Chondrocyte (in vitro differentiated cells): ENCODE results near the gene SRMS. TPM values are rescaled to one million over a fixed set of nuclear protein-coding genes. Genes with fewer than 3 reads are reported as not detected.

ENCODE experiments used
- DNase-seq: peaks from one replicate; pipeline ENCODE4 v3.0.0; 2021; ENCODE audit warnings: mixed read lengths, low spot score
- H3K27ac Mint-ChIP-seq: one replicate; pipeline ENCODE4 v1.8.0; 2021; ENCODE audit warnings: mild to moderate bottlenecking, moderate library complexity, mixed read lengths; ENCODE audit not compliant: unreplicated experiment
- H3K27me3 Mint-ChIP-seq: 2 replicates; pipeline ENCODE4 v1.8.0; 2021; ENCODE audit warnings: low read depth, mixed read lengths
- H3K36me3 Mint-ChIP-seq: 2 replicates; pipeline ENCODE4 v1.8.0; 2021; ENCODE audit warnings: low read depth, mixed read lengths
- H3K4me1 Mint-ChIP-seq: 2 replicates; pipeline ENCODE4 v1.8.0; 2021; ENCODE audit warnings: low read depth, mild to moderate bottlenecking, mixed read lengths
- H3K4me3 Mint-ChIP-seq: one replicate; pipeline ENCODE4 v1.8.0; 2021; ENCODE audit warnings: mild to moderate bottlenecking, moderate library complexity, mixed read lengths; ENCODE audit not compliant: unreplicated experiment
- H3K9me3 Mint-ChIP-seq: 2 replicates; pipeline ENCODE4 v1.8.0; 2021; ENCODE audit warnings: low read depth, mixed read lengths
- total RNA-seq: library from RNA; stranded (reverse); gene quantifications from 3 replicates; pipeline ENCODE4 v1.2.1, GENCODE V29; 2021
- TF ChIP-seq, protein P1 (sequence below): fragments of 200-600 bp; sonication (generic); IDR thresholded peaks from 2 replicates; pipeline ENCODE4 v1.5.0; 2021; ENCODE audit warnings: antibody characterized with exemption, mild to moderate bottlenecking, moderate library complexity

The SRMS gene
- total RNA-seq, 1 donor from 2014 or later = not detected

- Mint-ChIP-seq H3K27ac (no peak overlapping the region), H3K4me1 (peaks cover 3% of the 10 kb centered on the region), H3K27me3 (no peaks in the 10 kb centered on the region), H3K9me3 (no peaks in the 10 kb centered on the region), H3K4me3 (no peak overlapping the region), H3K36me3 (peaks cover 12% of the 10 kb centered on the region)
- TF ChIP-seq, protein P1, sequence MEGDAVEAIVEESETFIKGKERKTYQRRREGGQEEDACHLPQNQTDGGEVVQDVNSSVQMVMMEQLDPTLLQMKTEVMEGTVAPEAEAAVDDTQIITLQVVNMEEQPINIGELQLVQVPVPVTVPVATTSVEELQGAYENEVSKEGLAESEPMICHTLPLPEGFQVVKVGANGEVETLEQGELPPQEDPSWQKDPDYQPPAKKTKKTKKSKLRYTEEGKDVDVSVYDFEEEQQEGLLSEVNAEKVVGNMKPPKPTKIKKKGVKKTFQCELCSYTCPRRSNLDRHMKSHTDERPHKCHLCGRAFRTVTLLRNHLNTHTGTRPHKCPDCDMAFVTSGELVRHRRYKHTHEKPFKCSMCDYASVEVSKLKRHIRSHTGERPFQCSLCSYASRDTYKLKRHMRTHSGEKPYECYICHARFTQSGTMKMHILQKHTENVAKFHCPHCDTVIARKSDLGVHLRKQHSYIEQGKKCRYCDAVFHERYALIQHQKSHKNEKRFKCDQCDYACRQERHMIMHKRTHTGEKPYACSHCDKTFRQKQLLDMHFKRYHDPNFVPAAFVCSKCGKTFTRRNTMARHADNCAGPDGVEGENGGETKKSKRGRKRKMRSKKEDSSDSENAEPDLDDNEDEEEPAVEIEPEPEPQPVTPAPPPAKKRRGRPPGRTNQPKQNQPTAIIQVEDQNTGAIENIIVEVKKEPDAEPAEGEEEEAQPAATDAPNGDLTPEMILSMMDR = no peak
- peak; percentile 68 for DNase-seq
Measured at GRCh38 chr20:63587776-63588591, 40.4 kb upstream of the SRMS start.

DNA sequence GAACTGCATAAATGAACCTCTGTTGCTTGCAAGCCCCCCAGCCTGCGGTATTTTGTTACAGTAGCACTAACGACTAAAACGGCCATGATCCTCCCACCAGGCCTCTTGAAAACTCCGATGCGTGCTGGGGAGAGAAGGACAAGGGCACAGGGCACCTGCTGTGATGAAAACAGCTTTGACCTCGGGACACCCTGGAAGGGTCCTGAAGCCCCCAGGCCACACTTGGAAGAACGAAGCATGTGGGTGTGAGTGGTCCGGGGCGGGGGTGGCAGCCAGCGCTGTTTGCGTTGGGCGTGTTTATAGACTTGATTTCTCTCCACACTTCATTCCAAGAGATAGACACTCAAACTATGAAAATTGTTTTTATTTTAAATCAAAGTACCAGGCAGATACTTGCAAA lies 39.7 kb upstream of the SRMS start:
- Mint-ChIP-seq H3K4me1 (peaks cover 8% of the 10 kb centered on the region), H3K9me3 (no peaks in the 10 kb centered on the region), H3K27me3 (no peaks in the 10 kb centered on the region), H3K4me3 (no peak overlapping the region), H3K27ac (no peak overlapping the region), H3K36me3 (peaks cover 11% of the 10 kb centered on the region)
- DNase-seq = peak; percentile 39
- TF ChIP-seq, protein P1 = no peak

DNA sequence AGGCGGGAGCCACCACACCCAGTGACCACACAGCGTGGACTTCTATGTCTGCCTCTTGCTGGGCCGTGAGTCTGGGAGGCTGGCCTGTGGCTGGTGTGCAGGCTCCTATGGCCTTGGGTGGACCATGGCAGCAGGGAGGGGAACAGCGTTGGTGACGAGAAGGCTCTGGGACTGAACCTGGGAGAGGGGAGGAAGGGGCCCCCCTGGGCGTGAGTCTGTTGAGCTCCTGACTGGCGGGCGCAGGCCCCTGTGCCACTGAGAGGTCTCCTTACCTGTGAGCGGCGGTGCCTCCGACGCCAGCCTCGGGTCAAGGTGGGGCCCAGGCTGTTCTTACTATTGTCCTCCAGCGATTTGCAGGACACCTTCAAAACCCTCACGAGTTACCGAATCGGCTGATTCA lies 39.2 kb upstream of the SRMS start:
- no peak overlapping the region for H3K4me3 Mint-ChIP-seq
- H3K27ac Mint-ChIP-seq = no peak overlapping the region
- no peaks in the 10 kb centered on the region for H3K9me3 Mint-ChIP-seq
- TF ChIP-seq, protein P1 = no peak
- peak; percentile 72 for DNase-seq
- H3K27me3 Mint-ChIP-seq = no peaks in the 10 kb centered on the region
- H3K4me1 Mint-ChIP-seq = peaks cover 8% of the 10 kb centered on the region
- peaks cover 11% of the 10 kb centered on the region for H3K36me3 Mint-ChIP-seq

DNA sequence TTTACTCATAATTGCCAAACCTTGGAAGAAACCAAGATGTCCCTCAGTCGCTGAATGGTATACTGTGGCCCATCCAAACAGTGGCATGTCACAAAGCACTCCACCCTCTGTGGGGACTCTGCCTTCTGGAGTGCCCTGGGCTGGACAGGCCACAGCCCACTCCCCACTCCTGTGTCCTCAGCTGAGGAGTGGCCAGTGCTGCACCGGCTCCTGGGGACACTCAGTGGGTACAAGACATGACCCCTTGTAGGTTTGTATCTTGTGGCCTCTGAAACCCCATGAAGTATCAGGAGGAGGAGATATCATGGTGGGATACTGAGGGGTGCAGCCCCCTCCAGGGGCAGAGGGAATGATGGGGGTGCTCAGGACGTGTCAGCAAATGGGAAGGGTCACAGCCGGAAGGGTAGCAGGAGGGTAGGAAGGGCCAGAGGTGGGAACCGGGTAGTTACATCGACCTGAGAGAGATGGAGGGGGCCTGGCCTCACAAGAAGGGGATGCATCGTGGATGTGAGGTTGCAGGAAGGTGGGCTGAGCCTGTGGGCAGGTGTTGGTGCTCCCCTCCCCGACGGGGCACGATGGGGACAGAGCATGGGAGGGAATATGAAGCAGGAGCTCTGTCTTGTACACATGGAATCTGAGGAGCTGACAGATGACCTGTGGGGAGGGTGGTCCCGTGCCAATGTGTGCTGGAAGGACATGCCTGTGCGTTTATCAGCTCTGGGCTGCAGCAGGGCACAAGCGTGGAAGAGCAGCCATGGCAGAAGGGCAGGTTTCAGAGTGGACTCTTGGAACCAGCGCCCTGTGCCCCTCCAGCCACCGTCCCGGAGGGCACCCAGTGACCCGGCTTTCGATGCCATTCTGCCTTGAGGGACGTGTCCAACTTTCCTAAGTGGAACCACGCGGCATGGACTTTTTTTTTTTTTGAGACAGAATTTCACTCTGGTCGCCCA lies 38.3 kb upstream of the SRMS start:
- peak; percentile 72 for DNase-seq
- TF ChIP-seq, protein P1 = no peak
- no peaks in the 10 kb centered on the region for H3K9me3 Mint-ChIP-seq

DNA sequence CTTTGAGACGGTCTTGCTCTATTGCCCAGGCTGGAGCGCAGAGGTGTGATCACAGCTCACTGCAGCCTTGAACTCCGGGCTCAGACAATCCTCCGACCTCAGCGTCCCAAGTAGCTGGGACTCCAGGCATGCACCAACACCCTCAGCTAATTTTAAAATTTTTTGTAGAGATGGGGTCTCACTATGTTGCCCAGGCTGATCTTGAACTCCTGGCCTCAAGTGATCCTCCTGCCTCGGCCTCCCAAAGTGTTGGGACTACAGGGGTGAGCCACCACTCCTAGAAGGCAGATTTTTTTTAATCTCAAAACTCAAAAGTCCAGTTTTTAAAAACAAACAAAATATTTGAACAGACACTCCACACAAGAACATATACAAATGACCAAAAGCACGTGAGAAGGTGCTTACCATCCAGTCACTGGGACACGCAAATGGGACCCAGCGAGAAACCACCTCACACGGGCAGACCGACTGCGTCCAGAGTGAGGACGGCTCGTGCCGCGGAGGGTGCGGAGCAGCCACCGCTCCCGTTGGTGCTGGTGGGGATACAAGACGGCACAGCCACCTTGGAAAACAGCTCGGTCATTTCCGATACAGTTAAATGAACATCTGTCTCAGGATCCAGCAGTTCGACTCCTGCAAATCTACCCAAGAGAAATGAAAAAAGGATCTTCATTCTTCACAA lies 35.0 kb upstream of the SRMS start:
- Mint-ChIP-seq H3K36me3 (no peaks in the 10 kb centered on the region), H3K27me3 (no peaks in the 10 kb centered on the region), H3K9me3 (no peaks in the 10 kb centered on the region), H3K27ac (peak overlapping the region; percentile 35), H3K4me1 (peaks cover 8% of the 10 kb centered on the region), H3K4me3 (no peak overlapping the region)
- DNase-seq = no peak
- TF ChIP-seq, protein P1 = no peak

More for the DNA sequence above, 38.3 kb upstream of the SRMS start:
- Mint-ChIP-seq H3K4me1 (peaks cover 8% of the 10 kb centered on the region), H3K36me3 (peaks cover 8% of the 10 kb centered on the region), H3K27me3 (no peaks in the 10 kb centered on the region), H3K4me3 (no peak overlapping the region), H3K27ac (no peak overlapping the region)
